ENCODE measurements around the gene FBXO7.

FBXO7 gene

DNA sequence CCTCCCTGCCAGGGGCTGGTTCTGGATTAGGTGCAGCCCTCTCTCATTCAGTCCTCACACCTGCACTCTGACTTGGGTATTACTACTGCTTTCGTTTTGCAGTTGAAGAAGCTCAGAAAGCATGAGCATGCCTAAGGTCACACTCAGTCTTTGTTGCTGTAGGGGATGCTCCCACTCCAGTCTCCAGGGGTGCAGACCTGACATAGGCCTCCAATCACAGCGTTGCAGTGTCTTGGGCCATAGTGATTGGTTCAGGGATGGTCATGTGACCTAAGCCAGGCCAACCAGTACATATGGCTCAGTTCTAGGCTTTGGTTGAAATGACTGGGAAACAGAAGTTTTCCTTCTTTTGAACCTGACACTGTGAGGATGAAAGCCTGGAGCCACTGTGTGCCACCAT, 61.7 kb downstream of the FBXO7 start:
- TF ChIP-seq, protein P1, sequence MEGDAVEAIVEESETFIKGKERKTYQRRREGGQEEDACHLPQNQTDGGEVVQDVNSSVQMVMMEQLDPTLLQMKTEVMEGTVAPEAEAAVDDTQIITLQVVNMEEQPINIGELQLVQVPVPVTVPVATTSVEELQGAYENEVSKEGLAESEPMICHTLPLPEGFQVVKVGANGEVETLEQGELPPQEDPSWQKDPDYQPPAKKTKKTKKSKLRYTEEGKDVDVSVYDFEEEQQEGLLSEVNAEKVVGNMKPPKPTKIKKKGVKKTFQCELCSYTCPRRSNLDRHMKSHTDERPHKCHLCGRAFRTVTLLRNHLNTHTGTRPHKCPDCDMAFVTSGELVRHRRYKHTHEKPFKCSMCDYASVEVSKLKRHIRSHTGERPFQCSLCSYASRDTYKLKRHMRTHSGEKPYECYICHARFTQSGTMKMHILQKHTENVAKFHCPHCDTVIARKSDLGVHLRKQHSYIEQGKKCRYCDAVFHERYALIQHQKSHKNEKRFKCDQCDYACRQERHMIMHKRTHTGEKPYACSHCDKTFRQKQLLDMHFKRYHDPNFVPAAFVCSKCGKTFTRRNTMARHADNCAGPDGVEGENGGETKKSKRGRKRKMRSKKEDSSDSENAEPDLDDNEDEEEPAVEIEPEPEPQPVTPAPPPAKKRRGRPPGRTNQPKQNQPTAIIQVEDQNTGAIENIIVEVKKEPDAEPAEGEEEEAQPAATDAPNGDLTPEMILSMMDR (IDR thresholded peaks at IDR 0.05; ENCODE audit: insufficient read depth, low read length, poor library complexity, severe bottlenecking) = no peak
- no peak for TF ChIP-seq EZH2phosphoT487 (conservative IDR thresholded peaks at IDR 0.05; ENCODE audit: low read length)
- H3K4me3 ChIP-seq (ENCODE audit: insufficient read depth, low read length, poor library complexity, severe bottlenecking) = no peak overlapping the region
- no peaks in the 10 kb centered on the region for H3K9me3 ChIP-seq (ENCODE audit: insufficient read depth, low read length)
- no peaks in the 10 kb centered on the region for H3F3A ChIP-seq (ENCODE audit: insufficient read depth)
- H2AFZ ChIP-seq (ENCODE audit: low read depth, low read length, severe bottlenecking) = no peak overlapping the region
- no peaks in the 10 kb centered on the region for H3K9me2 ChIP-seq (replicated peaks; ENCODE audit: insufficient read depth, low read length)
- no peaks in the 10 kb centered on the region for H3K36me3 ChIP-seq (ENCODE audit: low read length)
- H4K20me1 ChIP-seq (ENCODE audit: low read depth, low read length) = no peaks in the 10 kb centered on the region
- H3K9ac ChIP-seq (ENCODE audit: low read length) = no peak overlapping the region
- H3K79me2 ChIP-seq (ENCODE audit: insufficient read depth, low read length) = no peaks in the 10 kb centered on the region
- no peaks in the 10 kb centered on the region for H3K27me3 ChIP-seq (ENCODE audit: low read length)
- H3K27ac ChIP-seq (ENCODE audit: low read depth, low read length) = no peak overlapping the region
- H3K4me2 ChIP-seq (ENCODE audit: low read depth, low read length, poor library complexity, severe bottlenecking) = no peak overlapping the region

DNA sequence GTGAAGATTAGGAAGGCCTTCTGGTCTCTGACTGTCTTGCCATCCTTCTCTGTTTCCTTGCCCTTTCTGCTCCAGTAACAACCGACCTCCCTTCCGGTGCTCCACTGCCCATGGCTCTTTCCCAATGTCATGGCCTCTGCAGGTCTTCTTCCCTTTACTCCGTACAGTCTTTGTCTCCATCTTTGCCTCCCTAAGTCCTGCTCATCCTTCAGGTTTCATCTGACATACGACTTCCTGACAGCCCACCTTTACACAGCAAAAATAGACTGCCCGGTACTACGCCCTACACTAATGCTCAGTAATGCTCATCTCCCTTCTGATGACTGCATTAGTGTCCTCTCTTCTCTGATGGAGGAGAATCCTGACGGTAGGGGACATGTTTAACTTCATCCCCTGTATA, 63.9 kb downstream of the FBXO7 start:
- Histone ChIP-seq H2AFZ (ENCODE audit: low read depth, low read length, severe bottlenecking) (no peak overlapping the region), H3K9ac (ENCODE audit: low read length) (no peak overlapping the region), H3K27ac (ENCODE audit: low read depth, low read length) (no peak overlapping the region), H3K79me2 (ENCODE audit: insufficient read depth, low read length) (no peaks in the 10 kb centered on the region), H3K36me3 (ENCODE audit: low read length) (no peaks in the 10 kb centered on the region), H3K4me3 (ENCODE audit: insufficient read depth, low read length, poor library complexity, severe bottlenecking) (no peak overlapping the region), H3F3A (ENCODE audit: insufficient read depth) (no peaks in the 10 kb centered on the region), H3K27me3 (ENCODE audit: low read length) (no peaks in the 10 kb centered on the region), H4K20me1 (ENCODE audit: low read depth, low read length) (no peaks in the 10 kb centered on the region), H3K9me2 (replicated peaks; ENCODE audit: insufficient read depth, low read length) (no peaks in the 10 kb centered on the region), H3K9me3 (ENCODE audit: insufficient read depth, low read length) (no peaks in the 10 kb centered on the region), H3K4me2 (ENCODE audit: low read depth, low read length, poor library complexity, severe bottlenecking) (no peak overlapping the region)
- TF ChIP-seq, protein P1 (IDR thresholded peaks at IDR 0.05; ENCODE audit: insufficient read depth, low read length, poor library complexity, severe bottlenecking) = no peak
- no peak for TF ChIP-seq EZH2phosphoT487 (conservative IDR thresholded peaks at IDR 0.05; ENCODE audit: low read length)

DNA sequence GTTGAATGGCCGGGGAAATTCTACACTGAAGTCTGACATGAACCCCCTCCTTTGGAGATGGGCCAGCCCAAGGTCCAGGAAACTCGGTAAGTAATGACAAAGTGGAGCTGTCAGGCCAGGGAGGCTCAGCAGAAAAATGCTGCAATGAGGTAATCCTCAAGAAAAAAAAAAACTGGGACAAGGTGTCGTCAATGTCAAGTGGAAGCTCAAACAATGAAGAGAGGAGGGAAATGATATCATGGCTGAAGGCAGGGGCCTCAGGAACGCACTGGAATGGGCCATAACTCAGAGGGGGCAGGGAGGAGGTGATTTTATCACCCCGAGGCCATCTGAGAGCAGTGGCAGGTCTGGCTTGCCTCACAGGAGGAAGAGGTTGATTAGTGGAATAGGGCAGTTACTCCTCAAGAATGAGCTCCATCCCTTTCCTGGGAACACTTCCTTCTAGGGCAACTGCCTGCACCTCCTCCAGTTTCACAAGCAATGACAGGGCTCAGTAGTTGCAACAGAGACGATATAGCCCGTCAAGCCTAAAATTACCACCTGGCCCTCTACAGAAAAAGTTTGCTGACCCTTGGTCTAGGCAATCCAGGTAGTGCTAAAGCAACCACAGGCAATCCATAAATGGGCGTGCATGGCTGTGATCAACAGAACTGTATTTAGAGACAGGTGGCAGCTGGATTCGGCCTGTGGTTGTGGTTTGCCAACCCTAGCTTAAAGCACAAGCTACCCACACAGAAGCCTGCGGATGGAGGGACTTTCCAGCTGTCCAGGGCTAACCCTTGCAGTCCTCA, 65.2 kb downstream of the FBXO7 start:
- H3K9ac ChIP-seq (ENCODE audit: low read length) = no peak overlapping the region
- H3K27me3 ChIP-seq (ENCODE audit: low read length) = no peaks in the 10 kb centered on the region
- TF ChIP-seq, protein P1 (IDR thresholded peaks at IDR 0.05; ENCODE audit: insufficient read depth, low read length, poor library complexity, severe bottlenecking) = no peak
- no peaks in the 10 kb centered on the region for H3K36me3 ChIP-seq (ENCODE audit: low read length)
- H3K4me2 ChIP-seq (ENCODE audit: low read depth, low read length, poor library complexity, severe bottlenecking) = no peak overlapping the region
- H2AFZ ChIP-seq (ENCODE audit: low read depth, low read length, severe bottlenecking) = no peak overlapping the region
- no peaks in the 10 kb centered on the region for H3K9me2 ChIP-seq (replicated peaks; ENCODE audit: insufficient read depth, low read length)
- no peak overlapping the region for H3K4me3 ChIP-seq (ENCODE audit: insufficient read depth, low read length, poor library complexity, severe bottlenecking)
- no peaks in the 10 kb centered on the region for H3K9me3 ChIP-seq (ENCODE audit: insufficient read depth, low read length)
- no peaks in the 10 kb centered on the region for H3F3A ChIP-seq (ENCODE audit: insufficient read depth)
- no peaks in the 10 kb centered on the region for H3K79me2 ChIP-seq (ENCODE audit: insufficient read depth, low read length)
- no peaks in the 10 kb centered on the region for H4K20me1 ChIP-seq (ENCODE audit: low read depth, low read length)
- no peak overlapping the region for H3K27ac ChIP-seq (ENCODE audit: low read depth, low read length)
